ENCODE measurements around the gene ZNF786.

ZNF786 gene

DNA sequence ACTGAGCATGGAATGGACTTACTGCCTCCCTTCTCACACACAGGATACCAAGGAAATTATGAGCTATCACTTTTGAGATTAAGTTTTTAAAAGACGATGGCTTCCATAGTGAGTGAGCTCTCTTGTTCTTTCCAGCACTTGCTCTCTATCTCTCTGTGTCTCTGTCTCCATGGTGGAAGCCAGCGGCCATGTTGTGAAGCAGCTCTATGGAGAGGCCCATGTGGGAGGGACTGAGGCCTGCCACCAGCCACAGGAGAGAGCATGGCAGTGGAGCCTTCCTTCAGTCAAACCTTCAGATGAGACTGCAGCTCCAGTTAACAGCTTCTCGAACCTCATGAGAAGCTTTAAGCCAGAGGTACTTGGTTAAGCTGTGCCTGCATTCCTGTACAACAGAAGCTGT is 41.7 kb downstream of the ZNF786 start:
- H2BK12ac ChIP-seq (ENCODE audit: low read length in 2 of 2), result no peak overlapping the region
- H3K27me3 ChIP-seq (ENCODE audit: control insufficient read depth in 1 of 2, insufficient read depth in 1 of 2, low read length in 2 of 2), result no peaks in the 10 kb centered on the region
- no peak overlapping the region for H2BK120ac ChIP-seq (ENCODE audit: low read depth, low read length)
- no peak overlapping the region for H2AFZ ChIP-seq (ENCODE audit: low read depth, low read length)
- no peaks in the 10 kb centered on the region for H3K79me1 ChIP-seq (replicated peaks; ENCODE audit: low read length, poor library complexity, severe bottlenecking)
- no peak overlapping the region for H4K91ac ChIP-seq (ENCODE audit: low read length)
- no peak overlapping the region for H3K9ac ChIP-seq (ENCODE audit: low read length)
- H3K4me3 ChIP-seq (ENCODE audit: insufficient read depth in 1 of 2, low read depth in 1 of 2, low read length in 2 of 2), result no peak overlapping the region
- H4K8ac ChIP-seq (ENCODE audit: low read length), result no peak overlapping the region
- H3K9me3 ChIP-seq (ENCODE audit: control insufficient read depth, low read length), result no peaks in the 10 kb centered on the region
- H3K14ac ChIP-seq (ENCODE audit: low read length in 2 of 2), result no peak overlapping the region
- H2BK15ac ChIP-seq (ENCODE audit: low read depth, poor library complexity, severe bottlenecking), result no peak overlapping the region
- 67% methylated on average over 3 of the region's 3 CpGs for WGBS
- H2AK5ac ChIP-seq (ENCODE audit: low read length, severe bottlenecking), result no peak overlapping the region
- no peak overlapping the region for H3K27ac ChIP-seq (ENCODE audit: low read length, poor library complexity, severe bottlenecking)
- no peaks in the 10 kb centered on the region for H3K36me3 ChIP-seq (ENCODE audit: control insufficient read depth in 1 of 2, insufficient read depth in 2 of 2, low read depth in 1 of 2, low read length in 2 of 2)
- no peak overlapping the region for H3K23ac ChIP-seq (ENCODE audit: low read length in 2 of 2)
- H3K18ac ChIP-seq (ENCODE audit: low read depth in 1 of 2, low read length in 2 of 2), result no peak overlapping the region
- H3K4ac ChIP-seq (ENCODE audit: low read depth in 1 of 2, low read length in 2 of 2), result no peak overlapping the region
- no peak overlapping the region for H2BK5ac ChIP-seq (ENCODE audit: low read depth, low read length, poor library complexity, severe bottlenecking)
- DNase-seq, result no peak
- H3K4me1 ChIP-seq (ENCODE audit: control insufficient read depth, insufficient read depth, low read depth, low read length), result no peaks in the 10 kb centered on the region
- H3K4me2 ChIP-seq (ENCODE audit: low read length, poor library complexity, severe bottlenecking), result no peak overlapping the region

DNA sequence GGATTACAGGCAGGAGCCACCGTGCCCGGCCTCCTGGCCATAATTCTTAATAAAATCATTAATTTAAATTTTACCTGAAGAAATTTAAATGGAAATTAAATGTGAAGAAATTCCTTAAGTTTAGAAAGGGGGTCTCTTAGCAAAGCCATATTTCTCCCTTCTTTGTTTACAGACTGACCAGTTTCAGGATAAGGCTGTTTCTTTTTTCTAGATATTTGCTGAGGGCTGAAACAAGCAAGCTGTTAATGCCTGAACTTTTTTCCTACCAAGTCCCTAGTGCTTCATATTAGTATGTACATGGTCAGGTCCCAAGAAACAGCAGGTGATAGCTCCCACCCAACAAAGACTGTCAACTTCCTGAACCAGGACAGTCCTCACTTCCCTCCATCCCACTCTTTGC is 44.1 kb downstream of the ZNF786 start:
- Histone ChIP-seq H4K8ac (ENCODE audit: low read length) (no peak overlapping the region), H3K36me3 (ENCODE audit: control insufficient read depth in 1 of 2, insufficient read depth in 2 of 2, low read depth in 1 of 2, low read length in 2 of 2) (no peaks in the 10 kb centered on the region), H3K23ac (ENCODE audit: low read length in 2 of 2) (no peak overlapping the region), H2BK120ac (ENCODE audit: low read depth, low read length) (no peak overlapping the region), H3K27me3 (ENCODE audit: control insufficient read depth in 1 of 2, insufficient read depth in 1 of 2, low read length in 2 of 2) (no peaks in the 10 kb centered on the region), H3K4ac (ENCODE audit: low read depth in 1 of 2, low read length in 2 of 2) (no peak overlapping the region), H3K4me2 (ENCODE audit: low read length, poor library complexity, severe bottlenecking) (no peak overlapping the region), H3K14ac (ENCODE audit: low read length in 2 of 2) (no peak overlapping the region), H2BK5ac (ENCODE audit: low read depth, low read length, poor library complexity, severe bottlenecking) (no peak overlapping the region), H2BK15ac (ENCODE audit: low read depth, poor library complexity, severe bottlenecking) (no peak overlapping the region), H4K91ac (ENCODE audit: low read length) (no peak overlapping the region), H3K27ac (ENCODE audit: low read length, poor library complexity, severe bottlenecking) (no peak overlapping the region), H2AK5ac (ENCODE audit: low read length, severe bottlenecking) (no peak overlapping the region), H3K18ac (ENCODE audit: low read depth in 1 of 2, low read length in 2 of 2) (no peak overlapping the region), H3K4me3 (ENCODE audit: insufficient read depth in 1 of 2, low read depth in 1 of 2, low read length in 2 of 2) (no peak overlapping the region), H3K79me1 (replicated peaks; ENCODE audit: low read length, poor library complexity, severe bottlenecking) (no peaks in the 10 kb centered on the region), H3K9ac (ENCODE audit: low read length) (no peak overlapping the region), H3K9me3 (ENCODE audit: control insufficient read depth, low read length) (no peaks in the 10 kb centered on the region), H2AFZ (ENCODE audit: low read depth, low read length) (no peak overlapping the region), H3K4me1 (ENCODE audit: control insufficient read depth, insufficient read depth, low read depth, low read length) (no peaks in the 10 kb centered on the region), H2BK12ac (ENCODE audit: low read length in 2 of 2) (no peak overlapping the region)
- no CpG with 5 or more reads among the region's 2 CpGs for WGBS
- DNase-seq, result no peak

DNA sequence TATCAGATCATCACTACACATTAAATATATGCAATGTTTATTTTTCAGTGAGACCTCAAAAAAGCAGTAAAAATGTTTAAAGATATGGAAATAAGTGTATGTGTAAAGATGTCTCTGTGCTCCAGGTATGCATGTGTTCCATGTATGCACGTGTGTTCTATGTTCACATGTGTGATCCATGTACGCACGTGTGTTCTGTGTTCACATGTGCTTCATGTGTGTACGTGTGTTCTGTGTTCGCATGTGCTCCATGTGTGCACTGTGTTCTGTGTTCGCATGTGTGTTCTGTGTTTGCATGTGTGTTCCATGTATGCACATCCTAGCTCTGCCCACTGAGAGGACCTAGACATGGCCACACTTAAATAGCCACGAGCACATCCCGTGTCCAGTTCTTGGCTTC is 46.6 kb downstream of the ZNF786 start:
- no peaks in the 10 kb centered on the region for H3K79me1 ChIP-seq (replicated peaks; ENCODE audit: low read length, poor library complexity, severe bottlenecking)
- 95% methylated on average over 8 of the region's 8 CpGs for WGBS
- no peaks in the 10 kb centered on the region for H3K4me1 ChIP-seq (ENCODE audit: control insufficient read depth, insufficient read depth, low read depth, low read length)
- H3K9ac ChIP-seq (ENCODE audit: low read length), result no peak overlapping the region
- H4K8ac ChIP-seq (ENCODE audit: low read length), result no peak overlapping the region
- no peak overlapping the region for H2AFZ ChIP-seq (ENCODE audit: low read depth, low read length)
- H2BK12ac ChIP-seq (ENCODE audit: low read length in 2 of 2), result no peak overlapping the region
- no peak overlapping the region for H3K14ac ChIP-seq (ENCODE audit: low read length in 2 of 2)
- no peak overlapping the region for H4K91ac ChIP-seq (ENCODE audit: low read length)
- H2BK5ac ChIP-seq (ENCODE audit: low read depth, low read length, poor library complexity, severe bottlenecking), result no peak overlapping the region
- no peak overlapping the region for H2BK120ac ChIP-seq (ENCODE audit: low read depth, low read length)
- no peak overlapping the region for H2BK15ac ChIP-seq (ENCODE audit: low read depth, poor library complexity, severe bottlenecking)
- no peak overlapping the region for H3K27ac ChIP-seq (ENCODE audit: low read length, poor library complexity, severe bottlenecking)
- no peak for DNase-seq
- no peak overlapping the region for H2AK5ac ChIP-seq (ENCODE audit: low read length, severe bottlenecking)
- H3K23ac ChIP-seq (ENCODE audit: low read length in 2 of 2), result no peak overlapping the region
- H3K36me3 ChIP-seq (ENCODE audit: control insufficient read depth in 1 of 2, insufficient read depth in 2 of 2, low read depth in 1 of 2, low read length in 2 of 2), result no peaks in the 10 kb centered on the region
- no peak overlapping the region for H3K4ac ChIP-seq (ENCODE audit: low read depth in 1 of 2, low read length in 2 of 2)
- H3K4me3 ChIP-seq (ENCODE audit: insufficient read depth in 1 of 2, low read depth in 1 of 2, low read length in 2 of 2), result no peak overlapping the region
- no peaks in the 10 kb centered on the region for H3K27me3 ChIP-seq (ENCODE audit: control insufficient read depth in 1 of 2, insufficient read depth in 1 of 2, low read length in 2 of 2)
- H3K9me3 ChIP-seq (ENCODE audit: control insufficient read depth, low read length), result no peaks in the 10 kb centered on the region
- no peak overlapping the region for H3K4me2 ChIP-seq (ENCODE audit: low read length, poor library complexity, severe bottlenecking)
- H3K18ac ChIP-seq (ENCODE audit: low read depth in 1 of 2, low read length in 2 of 2), result no peak overlapping the region

DNA sequence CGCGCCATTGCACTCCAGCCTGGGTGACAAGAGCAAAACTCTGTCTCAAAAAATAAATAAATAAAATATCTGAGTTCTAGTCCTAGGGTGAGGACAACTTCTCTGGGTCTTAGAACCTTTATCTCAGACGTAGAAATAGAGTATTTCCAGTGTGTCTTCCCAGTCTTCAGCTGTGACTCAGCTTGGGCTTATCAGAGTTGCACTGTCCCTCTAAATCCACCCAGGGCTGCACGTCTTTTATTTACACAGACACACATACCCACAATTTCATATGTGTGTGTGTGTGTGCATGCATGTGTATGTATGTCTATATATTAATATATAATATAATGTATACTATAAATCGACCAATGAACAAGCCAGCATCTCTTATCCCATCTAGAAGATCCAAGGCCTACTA is 49.2 kb downstream of the ZNF786 start:
- Histone ChIP-seq H3K79me1 (replicated peaks; ENCODE audit: low read length, poor library complexity, severe bottlenecking) (no peaks in the 10 kb centered on the region), H3K27me3 (ENCODE audit: control insufficient read depth in 1 of 2, insufficient read depth in 1 of 2, low read length in 2 of 2) (no peaks in the 10 kb centered on the region), H3K4ac (ENCODE audit: low read depth in 1 of 2, low read length in 2 of 2) (no peak overlapping the region), H2BK120ac (ENCODE audit: low read depth, low read length) (no peak overlapping the region), H3K4me2 (ENCODE audit: low read length, poor library complexity, severe bottlenecking) (no peak overlapping the region), H2BK15ac (ENCODE audit: low read depth, poor library complexity, severe bottlenecking) (no peak overlapping the region), H3K23ac (ENCODE audit: low read length in 2 of 2) (no peak overlapping the region), H3K4me3 (ENCODE audit: insufficient read depth in 1 of 2, low read depth in 1 of 2, low read length in 2 of 2) (no peak overlapping the region), H3K27ac (ENCODE audit: low read length, poor library complexity, severe bottlenecking) (no peak overlapping the region), H4K8ac (ENCODE audit: low read length) (no peak overlapping the region), H3K36me3 (ENCODE audit: control insufficient read depth in 1 of 2, insufficient read depth in 2 of 2, low read depth in 1 of 2, low read length in 2 of 2) (no peaks in the 10 kb centered on the region), H3K14ac (ENCODE audit: low read length in 2 of 2) (no peak overlapping the region), H3K4me1 (ENCODE audit: control insufficient read depth, insufficient read depth, low read depth, low read length) (no peaks in the 10 kb centered on the region), H3K18ac (ENCODE audit: low read depth in 1 of 2, low read length in 2 of 2) (no peak overlapping the region), H2AK5ac (ENCODE audit: low read length, severe bottlenecking) (no peak overlapping the region), H2BK5ac (ENCODE audit: low read depth, low read length, poor library complexity, severe bottlenecking) (no peak overlapping the region), H2BK12ac (ENCODE audit: low read length in 2 of 2) (no peak overlapping the region), H2AFZ (ENCODE audit: low read depth, low read length) (no peak overlapping the region), H4K91ac (ENCODE audit: low read length) (no peak overlapping the region), H3K9ac (ENCODE audit: low read length) (no peak overlapping the region), H3K9me3 (ENCODE audit: control insufficient read depth, low read length) (peaks cover 5% of the 10 kb centered on the region)
- no peak for DNase-seq
- WGBS, result 96% methylated on average over 2 of the region's 5 CpGs
